Fibroblast of upper back skin (primary cell): ENCODE results near the gene NDC1.

Experiments used
- DNase-seq: peaks from one replicate; pipeline ENCODE4 v3.0.0-alpha.2; 2013

Gene NDC1

GRCh38 chr1:53729456-53730223 lies 108.5 kb downstream of the NDC1 start:
- no peak for DNase-seq

- peak; percentile 69 for DNase-seq
These were observed 109.2 kb downstream of the NDC1 start for GRCh38 chr1:53728702-53729455.

DNA sequence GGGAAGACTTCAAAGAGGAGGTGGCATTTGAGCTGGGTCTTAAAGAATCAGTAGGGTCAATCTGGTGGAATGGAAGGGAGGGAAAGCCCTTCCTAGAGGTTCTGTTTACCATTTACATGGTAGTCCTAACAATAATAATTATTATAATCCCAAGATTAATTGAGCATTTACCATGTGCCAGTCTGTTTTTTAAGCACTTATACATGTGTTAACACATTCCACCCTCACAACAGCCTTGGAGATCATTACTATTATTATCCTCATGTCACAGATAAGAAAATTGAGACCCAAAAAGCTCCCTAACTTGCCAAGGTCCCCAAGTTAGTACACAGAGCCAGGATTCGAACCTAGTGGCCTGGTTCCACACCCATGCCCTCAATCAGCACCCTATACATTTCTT lies 109.9 kb downstream of the NDC1 start:
- no peak for DNase-seq

GRCh38 chr1:53727461-53728092 lies 110.5 kb downstream of the NDC1 start:
- no peak for DNase-seq

DNA sequence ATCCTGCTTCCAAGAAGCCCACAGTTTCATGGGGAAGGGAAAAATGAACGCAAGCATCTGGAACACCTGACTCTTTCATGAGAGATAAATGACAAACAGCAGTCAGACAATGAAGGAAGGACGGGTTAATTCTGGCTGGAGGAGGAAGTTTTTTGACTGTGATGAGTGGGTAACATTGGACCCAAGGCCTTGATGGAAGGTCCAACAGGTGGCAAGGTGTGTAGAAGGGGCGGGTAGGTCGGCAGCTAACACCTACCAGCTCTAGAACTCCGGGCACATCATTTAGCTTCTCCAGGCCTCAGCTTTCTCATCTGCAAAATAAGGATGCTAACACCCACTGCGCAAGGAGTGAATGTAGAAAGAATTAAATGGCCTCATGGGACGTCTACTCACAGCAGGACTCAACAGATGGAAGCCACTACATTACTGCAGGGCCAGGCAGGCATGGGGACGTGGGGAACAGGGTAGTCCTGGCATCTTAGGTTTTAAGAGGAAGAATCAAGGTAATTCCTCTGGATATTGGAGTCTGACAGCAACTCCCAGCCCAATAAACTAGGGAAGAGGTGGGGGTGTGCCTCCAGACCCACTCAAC lies 112.0 kb downstream of the NDC1 start:
- no peak for DNase-seq

GRCh38 chr1:53725238-53725689 lies 112.8 kb downstream of the NDC1 start:
- DNase-seq, result no peak

- no peak for DNase-seq
These were observed 116.1 kb downstream of the NDC1 start for GRCh38 chr1:53722025-53722424.

- no peak for DNase-seq
These were observed 117.0 kb downstream of the NDC1 start for GRCh38 chr1:53721088-53721487.

DNA sequence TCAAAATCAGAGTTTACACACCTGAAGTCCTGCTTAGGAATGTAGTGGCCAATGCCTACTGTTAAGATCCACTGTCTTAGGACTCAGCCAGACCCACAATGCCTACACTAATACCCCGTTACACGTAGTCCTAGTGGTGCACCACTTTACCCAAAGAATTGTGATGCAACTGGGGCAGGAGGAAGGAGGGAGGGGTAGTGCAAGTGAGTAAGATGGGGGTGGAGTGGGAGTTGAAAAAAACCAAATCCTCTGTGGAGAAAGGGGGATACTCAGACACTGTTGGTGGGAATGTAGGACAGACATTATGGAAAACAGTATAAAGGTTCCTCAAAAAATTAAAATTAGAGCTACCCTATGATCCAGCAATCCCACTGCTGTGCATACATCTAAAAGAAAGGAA lies 118.6 kb downstream of the NDC1 start:
- DNase-seq, result no peak

- DNase-seq, result no peak
These were observed 119.7 kb downstream of the NDC1 start for GRCh38 chr1:53718443-53718842.

GRCh38 chr1:53717025-53717804 lies 120.9 kb downstream of the NDC1 start:
- no peak for DNase-seq

DNA sequence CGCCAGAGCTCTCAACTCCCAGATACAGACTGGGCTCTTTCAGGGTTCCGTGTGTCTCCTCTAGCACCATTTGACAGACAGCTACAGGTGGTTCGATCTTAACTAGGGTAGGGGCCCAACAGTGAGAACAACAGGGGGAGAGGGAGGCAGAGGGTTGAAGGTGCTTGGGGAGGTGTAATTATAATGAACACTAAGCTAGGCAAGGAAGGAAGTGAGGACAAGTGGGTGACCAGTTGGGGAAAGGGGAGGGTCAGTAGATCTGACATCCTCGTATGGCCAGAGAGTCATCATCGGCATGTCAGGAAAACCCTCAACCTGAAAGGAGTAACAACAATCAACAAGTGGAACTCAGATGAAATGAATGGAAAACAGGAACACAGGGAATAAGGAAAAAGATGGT lies 121.9 kb downstream of the NDC1 start:
- no peak for DNase-seq

GRCh38 chr1:53715478-53715877 lies 122.6 kb downstream of the NDC1 start:
- DNase-seq, result no peak
